Body of pancreas (tissue), 4 donors: ENCODE results near the gene PPP2R2B.

Experiments
- POLR2A ChIP-seq, 3 donors: fragments of 450-650 bp; IDR thresholded peaks; one replicate each; pipeline ENCODE4 v1.6.1; 2016; ENCODE audit warnings: antibody characterized with exemption in 3 of 3, mild to moderate bottlenecking in 2 of 3
- TF ChIP-seq, protein P1 (sequence below), 7 experiments: fragments of 450-650 bp in 4 of 7; fragments of 200-600 bp in 3 of 7; sonication (generic) in 3 of 7; IDR thresholded peaks; one replicate each; pipeline ENCODE4 v1.5.1; 2016 to 2019; ENCODE audit warnings: antibody characterized with exemption in 7 of 7

DNA sequence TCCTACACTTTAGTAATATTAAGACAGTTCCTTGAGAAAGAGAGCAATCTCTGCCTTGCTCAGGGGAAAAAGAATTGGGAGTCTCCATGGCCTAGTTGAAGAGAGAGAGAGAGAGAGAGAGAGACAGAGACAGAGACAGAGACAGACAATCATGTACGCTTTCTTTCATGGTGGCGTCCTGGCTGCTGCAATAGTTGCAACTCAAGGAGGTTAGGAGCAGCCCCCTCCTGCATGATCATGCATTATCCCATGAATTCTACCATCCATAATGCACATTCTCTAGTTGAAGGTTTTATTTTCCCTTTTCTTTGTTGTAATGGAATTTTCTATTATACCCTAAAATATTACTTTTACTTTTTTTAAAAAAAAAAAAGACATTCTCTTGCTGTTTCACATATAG, 50.7 kb downstream of the PPP2R2B start:
- TF ChIP-seq, protein P1, sequence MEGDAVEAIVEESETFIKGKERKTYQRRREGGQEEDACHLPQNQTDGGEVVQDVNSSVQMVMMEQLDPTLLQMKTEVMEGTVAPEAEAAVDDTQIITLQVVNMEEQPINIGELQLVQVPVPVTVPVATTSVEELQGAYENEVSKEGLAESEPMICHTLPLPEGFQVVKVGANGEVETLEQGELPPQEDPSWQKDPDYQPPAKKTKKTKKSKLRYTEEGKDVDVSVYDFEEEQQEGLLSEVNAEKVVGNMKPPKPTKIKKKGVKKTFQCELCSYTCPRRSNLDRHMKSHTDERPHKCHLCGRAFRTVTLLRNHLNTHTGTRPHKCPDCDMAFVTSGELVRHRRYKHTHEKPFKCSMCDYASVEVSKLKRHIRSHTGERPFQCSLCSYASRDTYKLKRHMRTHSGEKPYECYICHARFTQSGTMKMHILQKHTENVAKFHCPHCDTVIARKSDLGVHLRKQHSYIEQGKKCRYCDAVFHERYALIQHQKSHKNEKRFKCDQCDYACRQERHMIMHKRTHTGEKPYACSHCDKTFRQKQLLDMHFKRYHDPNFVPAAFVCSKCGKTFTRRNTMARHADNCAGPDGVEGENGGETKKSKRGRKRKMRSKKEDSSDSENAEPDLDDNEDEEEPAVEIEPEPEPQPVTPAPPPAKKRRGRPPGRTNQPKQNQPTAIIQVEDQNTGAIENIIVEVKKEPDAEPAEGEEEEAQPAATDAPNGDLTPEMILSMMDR (IDR thresholded peaks at IDR 0.05): no peak
- no peak for TF ChIP-seq POLR2A (IDR thresholded peaks at IDR 0.05)
